GM18861 (cell line): ENCODE measurements around the gene ZNF765.
A peak's percentile ranks its signal among the peaks of the same experiment; 100 is the strongest.
"Not testable (repeated sequence)": the region's sequence is repeated elsewhere in the genome, so short reads cannot be mapped to it uniquely, and the experiment has no call there.

Experiments used
- ATAC-seq: cut with Tn5 transposase; IDR thresholded peaks from one replicate; pipeline ENCODE4 v1.9.1; 2021; ENCODE audit not compliant: unreplicated experiment

The ZNF765 gene

DNA sequence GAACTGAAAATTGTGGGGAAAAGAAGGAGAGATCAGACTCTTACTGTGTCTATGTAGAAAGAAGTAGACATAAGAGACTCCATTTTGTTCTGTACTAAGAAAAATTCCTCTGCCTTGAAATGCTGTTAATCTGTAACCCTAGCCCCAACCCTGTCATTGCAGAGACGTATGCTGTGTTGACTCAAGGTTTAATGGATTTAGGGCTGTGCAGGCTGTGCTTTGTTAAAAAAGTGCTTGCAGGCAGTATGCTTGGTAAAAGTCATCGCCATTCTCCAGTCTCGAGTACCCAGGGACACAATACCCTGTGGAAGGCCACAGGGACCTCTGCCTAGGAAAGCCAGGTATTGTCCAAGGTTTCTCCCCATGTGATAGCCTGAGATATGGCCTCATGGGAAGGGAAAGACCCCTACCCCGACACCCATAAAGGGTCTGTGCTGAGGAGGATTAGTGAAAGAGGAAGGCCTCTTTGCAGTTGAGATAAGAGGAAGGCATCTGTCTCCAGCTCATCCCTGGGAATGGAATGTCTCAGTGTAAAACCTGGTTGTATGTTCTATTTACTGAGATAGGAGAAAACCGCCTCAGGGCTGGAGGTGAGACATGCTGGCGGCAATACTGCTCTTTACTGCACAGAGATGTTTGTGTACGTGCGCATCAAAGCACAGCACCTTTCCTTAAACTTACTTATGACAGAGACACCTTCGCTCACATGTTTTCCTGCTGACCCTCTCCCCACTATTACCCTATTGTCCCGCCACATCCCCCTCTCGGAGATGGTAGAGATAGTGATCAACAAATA is 25.8 kb downstream of the ZNF765 start:
- ATAC-seq: not testable (repeated sequence)

DNA sequence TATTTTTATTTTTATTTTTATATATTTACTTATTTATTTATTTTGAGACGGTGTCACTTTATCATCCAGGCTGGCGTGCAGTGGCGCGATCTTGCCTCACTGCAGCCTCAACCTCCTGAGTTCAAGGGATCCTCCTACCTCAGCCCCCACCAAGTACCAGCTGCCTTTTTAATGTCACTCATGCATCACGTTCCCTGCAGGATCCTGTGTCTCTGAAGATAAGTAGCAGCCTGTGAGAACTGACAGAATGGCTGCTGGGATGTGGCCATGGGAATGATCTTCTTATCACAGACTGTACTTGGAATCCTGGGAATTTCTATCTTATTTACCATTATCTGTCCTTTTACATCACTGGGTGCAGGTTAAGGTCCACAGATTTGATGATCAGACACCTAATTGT is 27.6 kb downstream of the ZNF765 start:
- ATAC-seq: no peak

DNA sequence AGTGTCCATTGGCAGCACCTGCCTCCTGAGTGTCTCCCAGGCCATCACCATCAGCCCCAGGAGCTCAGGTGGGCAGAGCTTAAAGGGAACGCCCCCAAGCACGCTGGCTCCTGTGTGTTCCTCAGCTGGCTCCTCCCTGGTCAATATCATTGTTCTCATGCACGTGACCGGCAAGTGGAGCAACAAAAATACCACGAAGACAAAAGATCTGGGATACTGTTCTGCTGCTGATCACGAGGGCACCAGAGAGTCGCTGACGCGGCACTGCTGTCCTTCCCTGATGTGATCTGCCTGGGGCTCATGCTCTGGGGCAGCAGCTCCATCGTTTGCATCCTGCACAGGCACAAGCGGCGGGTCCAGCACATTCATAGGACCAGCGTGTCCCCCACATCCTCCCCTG is 28.1 kb downstream of the ZNF765 start:
- ATAC-seq: not testable (repeated sequence)

DNA sequence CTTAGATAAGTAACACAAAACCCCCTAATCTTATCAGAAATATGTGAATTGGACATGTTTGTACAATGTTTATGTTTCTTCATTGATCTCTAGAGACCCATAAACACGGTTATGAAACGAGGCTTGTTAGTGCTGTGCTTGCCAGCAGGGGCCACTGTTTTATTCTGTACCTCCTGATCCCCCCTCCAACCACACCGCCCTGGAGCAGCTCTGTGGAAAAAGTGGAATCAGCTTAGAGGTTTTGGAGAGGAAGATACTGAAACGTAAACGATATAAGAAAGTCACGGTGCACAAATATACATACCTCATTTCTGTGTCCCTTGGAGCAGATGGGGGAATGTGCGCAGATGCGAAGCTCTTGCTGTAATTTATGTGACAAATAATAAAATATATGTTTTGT is 28.7 kb downstream of the ZNF765 start:
- ATAC-seq: not testable (repeated sequence)

DNA sequence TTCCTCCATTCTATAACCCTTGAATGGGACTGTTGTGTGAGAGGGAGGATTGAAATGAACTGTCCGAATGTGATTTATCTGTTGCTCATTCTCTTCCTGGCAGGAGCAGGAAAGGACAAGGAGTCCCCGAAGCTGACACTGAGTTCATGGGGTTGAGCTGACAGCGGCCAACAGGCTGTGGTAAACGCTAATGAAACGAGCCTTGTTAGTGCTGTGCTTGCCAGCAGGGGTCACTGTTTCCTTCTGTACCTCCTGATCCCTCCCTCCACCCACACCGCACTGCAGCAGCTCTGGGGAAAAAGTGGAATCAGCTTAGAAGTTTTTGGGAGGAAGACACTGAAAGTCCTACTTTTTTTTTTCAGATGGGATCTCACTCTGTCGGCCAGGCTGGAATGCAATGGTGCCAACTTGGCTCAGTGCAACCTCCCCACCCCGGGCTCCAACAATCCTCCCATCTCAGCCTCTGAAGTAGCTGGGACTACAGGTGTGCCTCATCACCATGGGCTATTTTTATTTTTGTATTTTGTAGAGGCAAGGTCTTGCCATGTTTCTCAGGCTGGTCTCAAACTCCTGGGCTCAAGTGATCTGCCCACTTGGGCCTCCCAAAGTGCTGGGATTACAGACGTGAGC is 30.1 kb downstream of the ZNF765 start:
- no peak for ATAC-seq

DNA sequence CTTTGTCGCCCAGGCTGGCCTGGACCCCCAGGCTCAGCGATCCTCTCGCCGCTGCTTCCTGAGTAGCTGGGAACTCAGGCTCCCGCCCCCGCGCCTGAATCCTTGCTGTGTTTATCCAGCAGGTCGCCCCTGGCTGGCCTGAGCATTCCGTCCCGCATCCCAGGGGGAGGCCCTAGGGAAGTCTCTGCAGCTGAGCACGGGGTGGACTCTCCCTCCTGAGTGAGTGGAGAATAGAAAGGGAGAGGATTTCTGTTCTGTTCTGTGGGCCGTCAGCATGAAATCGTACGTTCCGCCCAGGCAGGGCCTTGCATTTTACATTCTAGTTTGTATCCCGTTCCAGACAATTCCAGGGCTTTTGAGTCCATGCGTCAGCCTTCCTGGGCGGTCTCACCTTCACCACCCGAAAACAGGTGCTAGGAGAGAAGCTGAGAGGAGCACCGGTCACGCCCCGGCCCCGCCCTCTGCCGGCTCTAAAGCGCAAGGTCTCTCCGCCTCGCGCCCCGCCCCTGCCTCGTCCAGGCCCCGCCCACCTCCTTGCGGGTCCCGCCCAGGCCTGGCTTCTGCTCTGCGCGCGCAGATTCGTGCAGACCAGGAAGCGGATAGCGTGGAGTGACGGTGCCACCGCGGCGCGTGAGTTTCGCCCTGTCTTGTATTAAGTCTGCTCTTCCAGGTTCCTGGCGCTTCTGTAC is 36.6 kb downstream of the ZNF765 start, which contains the start of gene ZNF761:
TSS of gene ZNF761 (plus strand) at position 586 of the 689 bp plus-strand sequence. CDS start 15,285 bp downstream, outside the sequence.
- ATAC-seq: peak; percentile 87

DNA sequence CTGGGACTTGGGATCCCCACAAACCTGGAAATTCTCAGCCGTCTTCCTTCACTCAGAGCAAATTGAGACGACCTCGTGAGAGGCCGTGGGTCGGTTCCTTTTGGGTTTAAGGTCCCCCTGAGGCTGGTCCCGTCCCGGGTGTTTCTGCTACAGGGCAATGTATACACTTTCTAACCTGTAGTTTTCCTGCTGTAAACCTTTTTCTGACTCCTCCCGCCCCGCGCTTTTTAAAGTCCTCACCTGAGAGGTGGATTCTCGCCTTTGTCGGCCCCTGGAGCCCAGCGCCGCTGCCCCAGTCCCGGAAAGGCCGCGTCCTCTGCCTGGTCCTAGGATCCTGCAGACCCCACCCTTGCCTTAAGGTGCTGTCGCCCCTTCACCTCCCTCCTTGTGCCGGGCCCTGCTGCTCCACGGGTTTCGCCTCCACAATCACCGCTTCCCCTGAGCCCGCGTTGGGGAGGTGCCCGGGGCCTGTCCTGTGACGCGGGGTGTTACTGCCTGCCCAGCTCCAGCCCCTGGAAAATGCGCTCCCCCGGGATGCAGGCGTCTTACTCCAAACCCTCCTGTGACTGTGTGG is 37.2 kb downstream of the ZNF765 start:
- no peak for ATAC-seq

DNA sequence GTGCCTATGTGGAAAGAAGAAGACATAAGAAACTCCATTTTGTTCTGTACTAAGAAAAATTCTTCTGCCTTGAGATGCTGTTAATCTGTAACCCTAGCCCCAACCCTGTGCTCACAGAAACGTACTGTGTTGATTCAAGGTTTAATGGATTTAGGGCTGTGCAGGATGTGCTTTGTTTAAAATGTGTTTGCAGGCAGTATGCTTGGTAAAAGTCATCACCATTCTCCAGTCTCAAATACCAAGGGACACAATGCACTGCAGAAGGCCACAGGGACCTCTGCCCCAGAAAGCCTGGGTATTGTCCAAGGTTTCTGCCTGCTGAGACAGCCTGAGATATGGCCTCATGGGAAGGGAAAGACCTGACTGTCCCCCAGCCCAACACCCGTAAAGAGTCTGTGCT is 48.9 kb downstream of the ZNF765 start:
- not testable (repeated sequence) for ATAC-seq

DNA sequence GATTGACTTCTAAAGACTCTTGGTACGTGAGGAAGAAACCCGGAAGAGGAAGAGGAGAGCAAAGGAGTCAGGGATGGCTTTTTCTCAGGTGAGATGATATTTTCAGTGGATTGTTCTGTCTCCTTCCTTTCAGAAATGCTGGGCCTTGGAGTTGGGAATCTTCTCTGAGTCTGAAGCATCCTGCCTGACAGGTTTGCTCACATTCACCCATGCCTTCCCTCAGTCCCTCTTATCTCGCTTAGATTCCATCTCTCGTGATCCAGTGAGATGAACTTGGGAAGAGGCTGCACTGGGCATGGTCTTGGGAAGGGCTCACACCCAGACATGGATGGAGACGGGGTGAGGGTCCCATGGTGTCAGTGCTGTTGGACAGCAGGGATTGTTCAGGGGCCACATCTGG is 52.2 kb downstream of the ZNF765 start:
- ATAC-seq: not testable (repeated sequence)

DNA sequence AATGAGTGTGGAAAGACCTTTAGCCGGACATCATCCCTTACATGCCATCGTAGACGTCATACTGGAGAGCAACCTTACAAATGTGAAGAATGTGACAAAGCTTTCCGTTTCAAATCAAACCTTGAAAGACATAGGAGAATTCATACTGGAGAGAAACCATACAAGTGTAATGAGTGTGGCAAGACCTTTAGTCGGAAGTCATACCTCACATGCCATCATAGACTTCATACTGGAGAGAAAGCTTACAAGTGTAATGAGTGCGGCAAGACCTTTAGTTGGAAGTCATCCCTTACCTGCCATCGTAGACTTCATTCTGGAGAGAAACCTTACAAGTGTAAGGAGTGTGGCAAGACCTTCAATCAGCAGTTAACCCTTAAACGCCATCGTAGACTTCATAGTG is 60.9 kb downstream of the ZNF765 start:
- ATAC-seq: no peak

DNA sequence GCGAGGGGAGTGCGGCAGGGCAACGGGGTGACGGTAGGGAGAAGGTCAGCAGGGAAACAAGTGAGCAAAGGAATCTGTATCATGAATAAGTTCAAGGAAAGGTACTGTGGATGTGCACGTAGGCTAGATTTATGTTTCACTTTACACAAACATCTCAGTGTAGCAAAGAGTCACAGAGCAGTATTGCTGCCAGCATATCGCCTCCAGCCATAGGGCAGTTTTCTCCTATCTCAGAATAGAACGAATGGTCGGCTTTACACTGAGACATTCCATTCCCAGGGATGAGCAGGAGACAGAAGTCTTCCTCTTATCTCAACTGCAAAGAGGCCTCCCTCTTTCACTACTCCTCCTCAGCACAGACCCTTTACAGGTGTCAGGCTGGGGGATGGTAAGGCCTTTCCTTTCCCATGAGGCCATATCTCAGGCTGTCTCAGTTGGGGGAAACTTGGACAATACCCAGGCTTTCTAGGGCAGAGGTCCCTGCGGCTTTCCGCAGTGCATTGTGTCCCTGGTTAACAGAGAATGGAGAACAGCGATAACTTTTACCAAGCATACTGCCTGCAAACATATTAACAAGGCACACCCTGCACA is 65.3 kb downstream of the ZNF765 start:
- not testable (repeated sequence) for ATAC-seq

DNA sequence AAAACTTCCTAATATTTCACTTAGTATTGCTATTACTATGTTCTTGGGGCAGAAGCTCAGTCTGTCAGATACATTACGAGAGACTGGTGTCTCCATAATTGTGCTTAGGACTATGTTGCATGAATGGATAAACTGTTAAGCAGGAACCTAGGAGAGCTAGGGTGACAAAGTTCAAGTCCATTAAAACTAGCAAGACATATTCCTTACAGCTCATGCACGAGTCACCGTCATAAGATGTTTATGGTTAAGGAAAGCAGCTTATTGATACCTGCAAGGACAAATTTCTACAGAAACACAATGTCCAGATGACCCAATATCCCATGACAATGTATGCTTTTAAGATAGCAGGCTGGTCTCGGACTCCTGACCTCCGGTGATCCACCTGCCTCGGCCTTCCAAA is 66.9 kb downstream of the ZNF765 start:
- no peak for ATAC-seq

DNA sequence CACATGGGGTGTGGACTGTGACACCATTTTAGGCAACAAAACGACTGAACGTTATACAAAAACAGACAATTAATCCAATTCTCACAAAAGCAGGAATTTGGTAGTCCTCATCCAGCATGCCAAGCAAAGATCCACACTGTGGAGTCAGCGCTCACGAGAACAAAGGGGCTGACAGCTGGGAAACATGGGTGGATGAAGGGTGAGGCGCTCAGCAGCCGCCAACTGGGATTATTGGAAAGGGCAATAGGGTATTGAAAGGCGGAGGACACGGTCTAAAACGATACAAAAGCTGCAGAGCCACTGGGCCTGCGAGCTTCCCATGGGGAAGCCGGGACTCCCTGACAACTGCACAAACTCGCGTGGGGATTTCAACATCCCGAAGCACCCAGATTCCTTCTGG is 67.9 kb downstream of the ZNF765 start:
- ATAC-seq: no peak

DNA sequence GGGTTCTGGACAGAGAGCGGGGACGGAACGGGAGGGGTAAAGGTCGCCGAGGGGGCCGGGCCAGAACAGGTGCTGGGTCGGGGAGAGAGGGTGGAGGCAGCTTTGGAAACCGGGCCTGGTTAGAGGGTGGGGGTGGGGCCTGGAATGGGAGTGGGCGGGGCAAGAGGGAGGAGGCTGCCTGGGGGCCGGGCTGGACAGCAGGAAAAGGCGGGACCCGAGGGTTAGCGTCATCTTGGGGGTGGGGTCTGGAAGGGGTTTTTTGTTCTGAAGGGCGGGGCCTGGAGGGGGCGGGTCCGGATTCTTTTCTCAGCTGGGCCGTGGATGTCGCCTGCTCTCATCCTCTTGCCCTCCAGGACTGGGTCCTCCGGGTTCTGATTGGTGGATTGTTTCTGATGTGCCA is 68.3 kb downstream of the ZNF765 start:
- no peak for ATAC-seq

DNA sequence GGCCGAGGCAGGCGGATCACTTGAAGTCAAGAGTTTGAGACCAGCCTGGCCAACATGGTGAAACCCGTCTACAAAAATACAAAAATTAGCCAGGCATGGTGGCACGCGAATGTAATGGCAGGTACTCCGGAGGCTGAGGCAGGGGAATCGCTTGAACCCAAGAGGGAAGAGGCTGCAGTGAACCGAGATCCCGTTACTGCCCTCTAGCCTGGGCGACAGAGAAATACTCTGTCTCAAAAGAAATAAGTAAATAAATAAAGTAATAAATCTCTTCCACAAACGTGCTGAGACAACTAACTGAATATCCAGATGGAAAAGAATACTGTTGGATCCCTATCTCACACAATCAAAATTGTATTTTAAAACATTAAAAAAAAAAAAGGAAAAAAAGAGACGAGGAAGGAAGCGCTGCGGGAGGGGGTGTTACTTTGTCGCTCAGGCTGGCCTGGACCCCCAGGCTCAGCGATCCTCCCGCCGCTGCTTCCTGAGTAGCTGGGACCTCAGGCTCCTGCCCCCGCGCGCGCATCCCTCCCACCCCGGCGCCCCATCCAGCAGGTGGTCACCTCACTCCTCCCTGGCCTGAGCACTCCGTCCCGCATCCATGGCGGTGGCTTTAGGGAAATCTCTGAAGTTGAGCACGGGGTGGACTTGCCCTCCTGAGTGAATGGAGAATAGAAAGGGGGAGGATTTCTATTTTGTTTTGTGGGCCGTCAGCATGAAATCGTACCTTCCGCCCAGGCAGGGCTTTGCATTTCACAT is 72.0 kb downstream of the ZNF765 start:
- no peak for ATAC-seq

DNA sequence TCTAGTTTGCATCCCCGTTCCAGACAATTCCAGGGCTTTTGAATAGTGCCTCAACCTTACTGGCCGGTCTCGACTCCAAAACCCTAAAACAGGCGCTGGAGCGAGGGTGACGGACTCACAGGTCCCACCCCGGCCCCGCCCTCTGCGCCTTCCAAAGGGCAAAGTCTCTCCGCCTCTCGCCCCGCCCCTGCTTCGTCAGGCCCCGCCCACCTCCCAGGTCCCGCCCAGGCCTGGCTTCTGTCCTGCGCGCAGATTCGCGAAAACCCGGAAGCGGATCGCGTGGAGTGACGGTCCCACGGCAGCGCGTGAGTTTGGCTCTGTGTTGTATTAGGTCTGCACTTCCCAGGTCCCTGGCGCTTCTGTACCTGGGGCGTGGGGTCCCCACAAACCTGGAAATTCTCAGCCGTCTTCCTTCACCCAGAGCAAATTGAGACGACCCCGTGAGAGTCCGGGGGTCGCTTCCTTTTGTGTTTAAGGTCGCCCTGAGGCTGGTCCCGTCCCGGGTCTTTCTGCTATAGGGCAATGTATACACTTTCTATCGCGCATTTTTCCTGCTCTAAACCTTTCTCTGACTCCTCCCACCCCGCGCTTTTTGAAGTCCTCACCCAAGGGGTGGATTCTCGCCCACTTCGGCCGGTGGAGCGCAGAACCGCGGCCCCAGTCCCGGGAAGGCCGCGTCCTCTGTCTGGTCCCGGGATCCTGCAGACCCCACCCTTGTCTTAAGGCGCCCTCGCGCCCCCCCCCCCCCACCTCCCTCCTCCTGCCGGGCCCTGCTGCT is 72.7 kb downstream of the ZNF765 start, which contains the start of gene ZNF813:
TSS of gene ZNF813 (plus strand) at position 249 of the 778 bp plus-strand sequence. CDS start 16,090 bp downstream, outside the sequence.
- peak; percentile 68 for ATAC-seq

DNA sequence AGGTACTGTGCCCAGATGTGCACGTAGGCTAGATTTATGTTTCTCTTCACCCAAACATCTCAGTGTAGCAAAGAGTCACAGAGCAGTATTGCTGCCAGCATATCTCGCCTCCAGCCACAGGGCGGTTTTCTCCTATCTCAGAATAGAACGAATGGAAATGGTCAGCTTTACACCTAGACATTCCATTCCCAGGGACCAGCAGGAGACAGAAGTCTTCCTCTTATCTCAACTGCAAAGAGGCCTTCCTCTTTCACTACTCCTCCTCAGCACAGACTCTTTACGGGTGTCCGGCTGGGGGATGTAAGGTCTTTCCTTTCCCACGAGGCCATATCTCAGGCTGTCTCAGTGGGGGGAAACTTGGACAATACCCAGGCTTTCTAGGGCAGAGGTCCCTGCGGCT is 73.7 kb downstream of the ZNF765 start:
- not testable (repeated sequence) for ATAC-seq

DNA sequence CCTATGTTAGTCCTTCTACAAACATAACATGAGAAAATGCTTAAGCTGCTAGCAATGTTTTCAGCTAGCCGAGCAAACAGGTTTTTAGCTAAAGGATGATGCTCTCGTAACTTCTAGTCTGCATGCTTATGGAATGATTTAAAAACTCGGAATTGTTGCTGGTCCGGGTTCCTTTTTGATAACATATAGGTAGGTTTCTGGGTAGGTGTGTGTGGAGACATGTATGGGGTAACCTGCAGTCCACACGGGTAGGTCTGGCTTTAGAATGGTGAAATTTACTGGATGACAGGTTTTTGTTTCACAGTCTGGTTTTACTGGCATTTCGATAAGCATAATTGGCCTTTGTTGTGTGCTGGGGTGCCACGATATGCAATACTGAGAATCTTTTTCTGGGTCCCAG is 77.0 kb downstream of the ZNF765 start:
- ATAC-seq: no peak

DNA sequence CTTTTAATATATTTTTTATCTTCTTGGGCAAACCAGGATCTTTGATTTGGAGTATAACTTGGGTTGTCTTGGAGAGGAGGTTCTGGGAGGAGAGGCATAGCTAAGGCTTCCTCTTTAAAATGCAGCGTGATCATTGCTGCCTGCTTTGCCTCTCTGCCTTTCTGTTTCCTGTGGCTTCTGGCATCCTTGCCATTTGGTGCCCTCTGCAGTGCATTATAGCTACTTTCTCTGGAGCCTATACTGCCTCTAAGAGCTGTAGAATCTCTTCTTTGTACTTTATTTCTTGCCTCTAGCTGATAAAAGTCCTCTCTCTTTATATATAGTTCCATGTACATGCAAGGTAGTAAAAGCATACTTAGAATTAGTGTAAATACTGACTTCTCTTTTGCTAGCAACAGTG is 79.9 kb downstream of the ZNF765 start:
- ATAC-seq: not testable (repeated sequence)
